Measurements from ENCODE around the gene GRIK4. TPM values are rescaled to one million over a fixed set of nuclear protein-coding genes. Genes with fewer than 3 reads are reported as not detected.

Gene GRIK4
- total RNA-seq, 4 donors from 2014 or later: 0.57 to 0.85 TPM; not detected in 2

DNA sequence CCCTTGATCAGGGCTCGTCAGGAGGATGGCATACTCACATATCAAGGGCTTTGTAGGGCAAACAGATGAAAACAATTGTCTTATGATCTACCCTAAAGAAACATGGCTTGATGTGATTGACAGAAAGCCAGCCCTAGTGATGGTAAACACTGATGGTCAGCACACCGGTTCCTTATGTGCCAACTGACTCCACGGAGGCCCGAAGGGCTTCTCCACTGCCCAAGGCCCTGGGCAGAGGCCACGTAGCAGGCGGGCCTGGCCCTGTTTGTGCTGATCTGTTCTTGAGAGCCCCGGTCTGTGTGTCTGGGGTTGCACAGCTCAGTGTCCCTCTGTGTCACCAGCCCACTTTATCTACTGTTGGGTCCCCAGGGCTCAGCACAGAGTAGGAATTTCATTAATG, 115.2 kb downstream of the GRIK4 start:
- TF ChIP-seq, protein P1, sequence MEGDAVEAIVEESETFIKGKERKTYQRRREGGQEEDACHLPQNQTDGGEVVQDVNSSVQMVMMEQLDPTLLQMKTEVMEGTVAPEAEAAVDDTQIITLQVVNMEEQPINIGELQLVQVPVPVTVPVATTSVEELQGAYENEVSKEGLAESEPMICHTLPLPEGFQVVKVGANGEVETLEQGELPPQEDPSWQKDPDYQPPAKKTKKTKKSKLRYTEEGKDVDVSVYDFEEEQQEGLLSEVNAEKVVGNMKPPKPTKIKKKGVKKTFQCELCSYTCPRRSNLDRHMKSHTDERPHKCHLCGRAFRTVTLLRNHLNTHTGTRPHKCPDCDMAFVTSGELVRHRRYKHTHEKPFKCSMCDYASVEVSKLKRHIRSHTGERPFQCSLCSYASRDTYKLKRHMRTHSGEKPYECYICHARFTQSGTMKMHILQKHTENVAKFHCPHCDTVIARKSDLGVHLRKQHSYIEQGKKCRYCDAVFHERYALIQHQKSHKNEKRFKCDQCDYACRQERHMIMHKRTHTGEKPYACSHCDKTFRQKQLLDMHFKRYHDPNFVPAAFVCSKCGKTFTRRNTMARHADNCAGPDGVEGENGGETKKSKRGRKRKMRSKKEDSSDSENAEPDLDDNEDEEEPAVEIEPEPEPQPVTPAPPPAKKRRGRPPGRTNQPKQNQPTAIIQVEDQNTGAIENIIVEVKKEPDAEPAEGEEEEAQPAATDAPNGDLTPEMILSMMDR (IDR thresholded peaks at IDR 0.05; ENCODE audit: low read depth): no peak

DNA sequence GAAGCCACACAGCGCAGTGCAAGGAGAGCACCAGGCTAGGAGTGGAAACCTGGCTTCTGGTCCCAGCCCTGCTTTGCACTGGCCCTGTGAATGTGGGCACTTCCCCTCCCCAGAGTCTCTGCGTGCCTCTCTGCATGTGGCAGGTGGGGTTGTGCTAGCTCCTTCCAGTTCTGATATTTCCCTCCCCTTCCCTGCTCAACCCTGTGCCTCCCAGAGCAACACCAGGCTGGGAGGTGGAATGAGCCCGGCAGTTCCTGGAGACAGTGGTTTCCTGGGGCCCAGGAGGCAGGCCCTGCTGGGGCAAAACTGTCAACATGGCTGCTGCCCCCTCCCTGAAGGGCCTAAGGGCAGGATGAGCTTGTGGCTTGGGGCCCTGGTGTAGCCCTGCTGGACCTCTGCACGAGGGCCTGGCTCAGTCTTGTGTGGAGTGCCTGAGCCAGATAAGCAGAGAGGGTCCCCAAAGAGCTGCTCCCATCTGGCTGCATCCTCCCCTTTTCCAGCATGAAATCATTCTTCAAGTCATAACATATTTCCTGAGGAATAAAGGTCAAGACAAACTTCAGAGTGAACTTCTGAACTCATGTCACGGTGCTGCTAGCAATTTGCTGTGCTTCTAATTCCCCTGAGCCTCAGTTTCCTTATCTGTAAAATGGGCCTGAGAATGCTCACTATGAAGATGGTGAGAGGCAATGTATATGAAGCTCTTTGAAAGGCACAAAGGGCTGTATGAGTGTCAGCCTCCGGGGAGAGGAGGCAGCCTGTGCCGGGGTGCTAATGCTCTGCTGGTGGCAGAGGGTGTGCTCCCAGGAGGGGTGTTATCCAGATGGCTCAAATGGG, 116.0 kb downstream of the GRIK4 start:
- TF ChIP-seq, protein P1 (IDR thresholded peaks at IDR 0.05; ENCODE audit: low read depth): no peak

DNA sequence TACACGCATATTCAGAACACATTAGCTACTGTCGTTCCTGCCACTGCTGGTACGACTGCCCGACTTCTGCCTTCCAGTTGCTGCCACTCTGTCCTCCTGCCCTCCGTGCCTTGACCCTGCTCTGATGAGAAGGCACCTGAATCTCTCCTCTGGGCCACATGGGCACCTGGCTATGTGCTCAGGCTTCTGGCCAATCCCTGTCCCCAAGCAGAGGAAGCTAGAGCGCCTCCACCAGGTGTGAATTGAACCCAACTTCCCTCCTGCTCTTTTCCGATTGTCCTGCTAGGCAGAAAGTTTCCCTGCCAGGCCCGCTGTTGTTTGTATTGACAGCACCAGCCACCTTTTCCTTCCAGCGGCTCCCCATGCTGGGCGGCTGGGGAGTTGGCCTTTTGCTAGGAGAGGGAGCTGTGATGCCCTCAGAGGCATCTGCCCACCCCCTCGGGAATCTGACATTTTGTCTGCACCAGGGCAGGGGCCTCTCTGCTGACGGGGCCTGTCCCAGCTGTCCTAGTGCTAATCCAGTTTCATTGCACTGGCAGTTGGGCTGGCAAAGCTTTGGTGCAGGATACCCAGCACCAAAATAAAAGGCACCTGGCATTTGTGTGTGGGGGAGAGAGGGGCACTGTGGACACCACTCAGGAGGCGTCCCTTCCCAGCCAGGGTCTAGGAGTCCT, 118.0 kb downstream of the GRIK4 start:
- TF ChIP-seq, protein P1 (IDR thresholded peaks at IDR 0.05; ENCODE audit: low read depth): no peak

DNA sequence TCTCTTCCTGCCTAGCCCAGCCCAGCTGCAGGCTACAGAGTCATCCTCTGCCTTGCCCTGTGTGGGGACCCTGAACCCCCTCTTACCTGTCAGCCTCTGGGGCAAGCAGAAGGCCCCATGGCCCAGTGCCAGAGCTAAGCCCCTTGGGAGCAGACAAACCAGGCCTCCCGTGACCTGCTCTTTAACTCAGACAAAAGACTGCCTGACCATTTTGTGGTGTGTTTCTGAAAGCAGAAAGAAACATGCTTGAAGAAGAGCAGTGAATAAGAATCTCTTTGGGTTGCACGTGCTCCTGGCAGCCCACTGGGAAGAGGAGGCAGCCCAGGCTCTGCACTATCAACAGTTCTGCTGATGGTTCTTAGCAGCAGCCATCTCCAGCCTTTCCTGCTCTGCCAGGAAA, 118.6 kb downstream of the GRIK4 start:
- TF ChIP-seq, protein P1 (IDR thresholded peaks at IDR 0.05; ENCODE audit: low read depth): no peak

DNA sequence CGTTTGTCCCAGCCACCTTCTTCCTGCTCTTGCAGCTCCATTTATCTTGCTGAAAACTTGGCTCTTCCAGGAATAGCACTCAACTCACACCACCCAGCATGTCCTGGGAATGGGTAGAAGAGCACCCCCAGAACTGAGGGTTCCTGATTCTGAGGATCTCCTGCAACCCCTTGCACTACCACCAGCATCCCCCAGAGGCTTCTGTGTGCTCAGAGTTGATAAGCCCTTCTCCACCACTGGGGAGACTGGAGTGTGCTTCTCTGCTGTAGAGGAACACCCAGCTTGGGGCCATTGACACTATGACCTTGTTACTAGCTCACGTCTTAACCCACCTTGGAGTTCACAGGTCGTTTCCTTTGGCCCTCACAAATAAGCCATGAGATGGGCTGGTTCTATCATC, 121.0 kb downstream of the GRIK4 start:
- TF ChIP-seq, protein P1 (IDR thresholded peaks at IDR 0.05; ENCODE audit: low read depth): no peak

DNA sequence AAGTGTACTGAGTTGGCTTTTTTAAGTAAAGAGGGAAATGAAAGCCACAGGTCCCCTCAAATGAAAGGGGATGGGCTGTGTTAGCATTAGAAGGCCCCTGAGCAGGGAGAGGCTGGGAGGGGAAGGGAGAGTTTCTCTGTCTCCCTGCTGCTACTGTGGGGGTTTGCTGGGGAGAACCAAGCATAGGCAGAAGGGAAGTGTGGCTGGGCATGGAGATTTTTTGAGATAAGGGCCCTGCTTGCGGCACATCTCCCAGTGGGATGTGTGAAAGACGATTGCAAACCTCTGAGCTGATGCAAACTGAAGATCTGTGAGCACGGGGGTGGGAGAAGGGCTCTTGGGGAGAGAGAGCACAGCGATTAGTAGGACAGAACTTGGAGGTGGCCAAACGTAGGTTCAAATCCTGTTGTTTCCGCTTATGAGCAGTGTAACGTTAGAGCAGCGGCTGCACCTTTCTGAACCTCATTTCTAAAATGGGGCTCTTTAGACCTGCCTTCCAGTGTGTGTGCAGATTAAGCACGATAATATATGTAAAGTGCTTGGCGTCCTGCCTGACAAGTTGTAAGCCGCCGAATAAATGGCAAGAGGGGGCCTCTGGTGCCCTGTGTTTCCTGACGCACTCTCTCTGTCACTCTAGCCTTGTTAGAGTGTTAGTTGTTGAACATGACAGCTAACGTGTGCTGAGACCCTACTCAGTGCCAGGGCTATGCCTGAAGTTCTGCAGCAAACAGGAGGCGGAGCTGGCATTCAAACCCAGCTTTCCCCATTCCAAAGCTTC, 122.3 kb downstream of the GRIK4 start:
- TF ChIP-seq, protein P1 (IDR thresholded peaks at IDR 0.05; ENCODE audit: low read depth): no peak

DNA sequence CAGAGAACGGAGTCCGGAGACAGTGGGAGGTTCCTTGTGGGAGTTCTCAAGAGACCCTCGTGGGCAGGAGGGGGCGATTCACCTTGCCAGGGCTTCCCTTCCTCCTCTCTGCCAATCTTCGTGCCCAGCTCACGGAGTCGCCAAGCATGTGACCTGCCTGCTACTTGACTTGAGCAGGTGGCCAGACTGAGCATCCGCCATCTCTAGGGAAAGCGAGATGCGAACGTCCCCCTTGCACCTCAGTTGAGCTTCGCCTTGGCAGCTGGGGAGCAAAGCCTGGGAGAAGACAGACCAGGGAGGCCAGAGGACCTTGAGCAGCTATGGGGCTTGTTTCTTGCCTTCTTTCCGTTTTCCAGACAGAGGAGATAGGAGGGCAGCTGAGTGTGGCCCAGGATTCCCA, 123.2 kb downstream of the GRIK4 start:
- TF ChIP-seq, protein P1 (IDR thresholded peaks at IDR 0.05; ENCODE audit: low read depth): no peak
